ENCODE results near the gene GREM1. TPM values are rescaled to one million over a fixed set of nuclear protein-coding genes. Genes with fewer than 3 reads are reported as not detected.

Gene GREM1
- total RNA-seq, 2 experiments from 2014 or later = not detected

GRCh38 chr15:32682977-32683630 lies 34.7 kb upstream of the GREM1 start:
- Mint-ChIP-seq H3K4me3 (no peak overlapping the region), H3K4me1 (ENCODE audit: low read depth) (peaks cover 5% of the 10 kb centered on the region), H3K27me3 (ENCODE audit: low read depth) (no peaks in the 10 kb centered on the region), H3K27ac (no peak overlapping the region), H3K9me3 (no peaks in the 10 kb centered on the region), H3K36me3 (ENCODE audit: low read depth) (no peaks in the 10 kb centered on the region)
- intact Hi-C loops (cut with micrococcal nuclease) = no loop called here
- CTCF ChIA-PET = interaction anchor here (1.2 to 3.2 kb wide), 2 partner anchors 20 to 181 kb away, joined by 3 to 11 read pairs; no protein-coding TSS in a partner anchor
- no peak for DNase-seq

GRCh38 chr15:32683906-32684584 lies 33.8 kb upstream of the GREM1 start:
- Mint-ChIP-seq H3K27me3 (ENCODE audit: low read depth) (no peaks in the 10 kb centered on the region), H3K4me1 (ENCODE audit: low read depth) (peaks cover 5% of the 10 kb centered on the region), H3K36me3 (ENCODE audit: low read depth) (no peaks in the 10 kb centered on the region), H3K4me3 (no peak overlapping the region), H3K27ac (no peak overlapping the region), H3K9me3 (no peaks in the 10 kb centered on the region)
- peak; percentile 13 for DNase-seq
- CTCF ChIA-PET = interaction anchor here (1.1 to 3.2 kb wide), 3 partner anchors 21 to 180 kb away, joined by 3 to 11 read pairs (median 3); no protein-coding TSS in a partner anchor
- intact Hi-C loops (cut with micrococcal nuclease) = no loop called here

- no peaks in the 10 kb centered on the region for H3K9me3 Mint-ChIP-seq
- DNase-seq = no peak
- H3K4me1 Mint-ChIP-seq (ENCODE audit: low read depth) = peaks cover 5% of the 10 kb centered on the region
- H3K36me3 Mint-ChIP-seq (ENCODE audit: low read depth) = no peaks in the 10 kb centered on the region
- H3K27me3 Mint-ChIP-seq (ENCODE audit: low read depth) = no peaks in the 10 kb centered on the region
- intact Hi-C loops (cut with micrococcal nuclease) = no loop called here
- no peak overlapping the region for H3K27ac Mint-ChIP-seq
- H3K4me3 Mint-ChIP-seq = no peak overlapping the region
- CTCF ChIA-PET = no interaction called here
Measured at GRCh38 chr15:32685576-32685975, 32.2 kb upstream of the GREM1 start.

- CTCF ChIA-PET = no interaction called here
- H3K4me1 Mint-ChIP-seq (ENCODE audit: low read depth) = peaks cover 5% of the 10 kb centered on the region
- no peak overlapping the region for H3K4me3 Mint-ChIP-seq
Measured at GRCh38 chr15:32687556-32687955, 30.2 kb upstream of the GREM1 start.

GRCh38 chr15:32688151-32688639 lies 29.6 kb upstream of the GREM1 start:
- H3K9me3 Mint-ChIP-seq = no peaks in the 10 kb centered on the region
- peaks cover 2% of the 10 kb centered on the region for H3K27me3 Mint-ChIP-seq (ENCODE audit: low read depth)
- intact Hi-C loops (cut with micrococcal nuclease) = no loop called here
- CTCF ChIA-PET = no interaction called here
- no peak for DNase-seq
- H3K4me1 Mint-ChIP-seq (ENCODE audit: low read depth) = peaks cover 5% of the 10 kb centered on the region
- H3K36me3 Mint-ChIP-seq (ENCODE audit: low read depth) = no peaks in the 10 kb centered on the region
- H3K4me3 Mint-ChIP-seq = no peak overlapping the region
- H3K27ac Mint-ChIP-seq = no peak overlapping the region

More at GRCh38 chr15:32687556-32687955, 30.2 kb upstream of the GREM1 start:
- intact Hi-C loops (cut with micrococcal nuclease) = no loop called here
- DNase-seq = no peak
- Mint-ChIP-seq H3K27ac (no peak overlapping the region), H3K36me3 (ENCODE audit: low read depth) (no peaks in the 10 kb centered on the region), H3K27me3 (ENCODE audit: low read depth) (peaks cover 2% of the 10 kb centered on the region), H3K9me3 (no peaks in the 10 kb centered on the region)

GRCh38 chr15:32690941-32691688 lies 26.7 kb upstream of the GREM1 start:
- Mint-ChIP-seq H3K36me3 (ENCODE audit: low read depth) (no peaks in the 10 kb centered on the region), H3K4me1 (ENCODE audit: low read depth) (no peaks in the 10 kb centered on the region), H3K27me3 (ENCODE audit: low read depth) (peaks cover 2% of the 10 kb centered on the region), H3K4me3 (no peak overlapping the region), H3K27ac (no peak overlapping the region), H3K9me3 (no peaks in the 10 kb centered on the region)
- CTCF ChIA-PET = interaction anchor here (0.7 kb wide), 1 partner anchor 13 kb away, joined by 3 read pairs; no protein-coding TSS in a partner anchor
- intact Hi-C loops (cut with micrococcal nuclease) = no loop called here
- no peak for DNase-seq

GRCh38 chr15:32691689-32692038 lies 26.1 kb upstream of the GREM1 start:
- no peaks in the 10 kb centered on the region for H3K36me3 Mint-ChIP-seq (ENCODE audit: low read depth)
- H3K27ac Mint-ChIP-seq = no peak overlapping the region
- no peaks in the 10 kb centered on the region for H3K4me1 Mint-ChIP-seq (ENCODE audit: low read depth)
- H3K4me3 Mint-ChIP-seq = no peak overlapping the region
- H3K27me3 Mint-ChIP-seq (ENCODE audit: low read depth) = peaks cover 2% of the 10 kb centered on the region
- intact Hi-C loops (cut with micrococcal nuclease) = no loop called here
- no peaks in the 10 kb centered on the region for H3K9me3 Mint-ChIP-seq
- CTCF ChIA-PET = no interaction called here
- no peak for DNase-seq

GRCh38 chr15:32692286-32692685 lies 25.5 kb upstream of the GREM1 start:
- Mint-ChIP-seq H3K36me3 (ENCODE audit: low read depth) (no peaks in the 10 kb centered on the region), H3K4me3 (no peak overlapping the region), H3K27me3 (ENCODE audit: low read depth) (peaks cover 2% of the 10 kb centered on the region), H3K9me3 (no peaks in the 10 kb centered on the region), H3K27ac (no peak overlapping the region), H3K4me1 (ENCODE audit: low read depth) (no peaks in the 10 kb centered on the region)
- DNase-seq = no peak
- CTCF ChIA-PET = no interaction called here
- intact Hi-C loops (cut with micrococcal nuclease) = no loop called here

- CTCF ChIA-PET = no interaction called here
- Mint-ChIP-seq H3K4me1 (ENCODE audit: low read depth) (no peaks in the 10 kb centered on the region), H3K27ac (no peak overlapping the region), H3K9me3 (no peaks in the 10 kb centered on the region), H3K4me3 (no peak overlapping the region), H3K36me3 (ENCODE audit: low read depth) (no peaks in the 10 kb centered on the region), H3K27me3 (ENCODE audit: low read depth) (peaks cover 2% of the 10 kb centered on the region)
- DNase-seq = no peak
- intact Hi-C loops (cut with micrococcal nuclease) = no loop called here
Measured at GRCh38 chr15:32694222-32694983, 23.4 kb upstream of the GREM1 start.

- peaks cover 14% of the 10 kb centered on the region for H3K27me3 Mint-ChIP-seq (ENCODE audit: low read depth)
- H3K4me3 Mint-ChIP-seq = no peak overlapping the region
- H3K36me3 Mint-ChIP-seq (ENCODE audit: low read depth) = no peaks in the 10 kb centered on the region
- no peaks in the 10 kb centered on the region for H3K9me3 Mint-ChIP-seq
- CTCF ChIA-PET = no interaction called here
- intact Hi-C loops (cut with micrococcal nuclease) = no loop called here
- no peaks in the 10 kb centered on the region for H3K4me1 Mint-ChIP-seq (ENCODE audit: low read depth)
- DNase-seq = no peak
- H3K27ac Mint-ChIP-seq = no peak overlapping the region
Measured at GRCh38 chr15:32698773-32699390, 18.9 kb upstream of the GREM1 start.

GRCh38 chr15:32700501-32701150 lies 17.2 kb upstream of the GREM1 start:
- no peaks in the 10 kb centered on the region for H3K36me3 Mint-ChIP-seq (ENCODE audit: low read depth)
- CTCF ChIA-PET = no interaction called here
- H3K27ac Mint-ChIP-seq = no peak overlapping the region
- H3K27me3 Mint-ChIP-seq (ENCODE audit: low read depth) = peaks cover 16% of the 10 kb centered on the region
- no peaks in the 10 kb centered on the region for H3K9me3 Mint-ChIP-seq
- H3K4me1 Mint-ChIP-seq (ENCODE audit: low read depth) = no peaks in the 10 kb centered on the region
- intact Hi-C loops (cut with micrococcal nuclease) = no loop called here
- no peak overlapping the region for H3K4me3 Mint-ChIP-seq
- no peak for DNase-seq
